ENCODE results near the gene RASSF10. TPM values are rescaled to one million over a fixed set of nuclear protein-coding genes. Genes with fewer than 3 reads are reported as not detected.

Gene RASSF10
- polyA plus RNA-seq, 1 experiment: not detected

DNA sequence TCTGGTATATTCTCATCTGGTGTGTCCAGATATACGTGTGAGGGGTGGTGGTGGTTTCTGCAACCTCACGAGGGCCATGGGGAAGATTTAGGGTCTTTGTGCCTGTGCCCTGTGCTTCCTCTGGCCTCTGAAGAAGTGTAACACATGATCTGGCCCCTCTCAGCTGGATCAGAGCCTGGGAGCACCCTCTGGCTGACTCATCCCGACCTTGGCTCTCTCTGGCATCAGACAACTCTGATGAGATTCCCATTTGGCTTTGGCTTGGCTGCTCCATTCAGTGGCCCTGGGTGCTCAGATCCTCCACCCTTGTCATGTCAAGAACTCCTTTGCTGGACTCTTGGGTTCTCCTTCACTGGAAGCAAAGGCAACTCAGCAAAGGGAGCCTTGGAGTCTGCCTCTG lies 45.2 kb downstream of the RASSF10 start:
- no peak for DNase-seq (ENCODE audit: low read depth)
- CTCF ChIA-PET: no interaction called here
- Histone ChIP-seq H3K36me3 (ENCODE audit: control insufficient read depth, insufficient read depth, low read length) (no peaks in the 10 kb centered on the region), H3K4me3 (ENCODE audit: low read depth, low read length) (no peak overlapping the region), H3K27me3 (ENCODE audit: control insufficient read depth, insufficient read depth, low read length) (peaks cover 6% of the 10 kb centered on the region; the same call in 1 of the 2 replicates)
- TF ChIP-seq, protein P1, sequence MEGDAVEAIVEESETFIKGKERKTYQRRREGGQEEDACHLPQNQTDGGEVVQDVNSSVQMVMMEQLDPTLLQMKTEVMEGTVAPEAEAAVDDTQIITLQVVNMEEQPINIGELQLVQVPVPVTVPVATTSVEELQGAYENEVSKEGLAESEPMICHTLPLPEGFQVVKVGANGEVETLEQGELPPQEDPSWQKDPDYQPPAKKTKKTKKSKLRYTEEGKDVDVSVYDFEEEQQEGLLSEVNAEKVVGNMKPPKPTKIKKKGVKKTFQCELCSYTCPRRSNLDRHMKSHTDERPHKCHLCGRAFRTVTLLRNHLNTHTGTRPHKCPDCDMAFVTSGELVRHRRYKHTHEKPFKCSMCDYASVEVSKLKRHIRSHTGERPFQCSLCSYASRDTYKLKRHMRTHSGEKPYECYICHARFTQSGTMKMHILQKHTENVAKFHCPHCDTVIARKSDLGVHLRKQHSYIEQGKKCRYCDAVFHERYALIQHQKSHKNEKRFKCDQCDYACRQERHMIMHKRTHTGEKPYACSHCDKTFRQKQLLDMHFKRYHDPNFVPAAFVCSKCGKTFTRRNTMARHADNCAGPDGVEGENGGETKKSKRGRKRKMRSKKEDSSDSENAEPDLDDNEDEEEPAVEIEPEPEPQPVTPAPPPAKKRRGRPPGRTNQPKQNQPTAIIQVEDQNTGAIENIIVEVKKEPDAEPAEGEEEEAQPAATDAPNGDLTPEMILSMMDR (IDR thresholded peaks at IDR 0.05; ENCODE audit: insufficient read depth, low read depth, low read length): no peak
- POLR2A ChIA-PET: no interaction called here

DNA sequence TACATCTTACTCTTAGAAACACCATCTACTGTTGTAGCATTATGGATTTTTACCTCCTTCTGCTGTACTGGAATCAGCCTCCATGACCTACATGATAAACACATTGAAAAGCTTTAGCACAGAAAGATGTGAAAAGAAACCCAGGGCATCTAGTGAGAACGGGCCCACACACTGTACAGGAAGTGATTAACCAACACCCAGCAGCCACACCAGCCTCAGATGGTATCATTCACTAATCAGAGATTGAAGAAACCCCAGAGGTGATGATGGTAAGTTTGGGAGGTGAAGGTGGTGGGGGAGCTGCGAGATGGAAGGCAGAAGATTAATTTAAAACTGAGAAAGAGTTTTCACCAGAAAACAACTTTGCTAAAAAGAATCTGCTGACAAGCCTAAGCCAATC lies 46.1 kb downstream of the RASSF10 start:
- peaks cover 6% of the 10 kb centered on the region; the same call in 1 of the 2 replicates for H3K27me3 ChIP-seq (ENCODE audit: control insufficient read depth, insufficient read depth, low read length)
- no peak for DNase-seq (ENCODE audit: low read depth)
- no peak overlapping the region for H3K4me3 ChIP-seq (ENCODE audit: low read depth, low read length)
- no peaks in the 10 kb centered on the region for H3K36me3 ChIP-seq (ENCODE audit: control insufficient read depth, insufficient read depth, low read length)
- CTCF ChIA-PET: no interaction called here
- POLR2A ChIA-PET: no interaction called here
- TF ChIP-seq, protein P1 (IDR thresholded peaks at IDR 0.05; ENCODE audit: insufficient read depth, low read depth, low read length): no peak

DNA sequence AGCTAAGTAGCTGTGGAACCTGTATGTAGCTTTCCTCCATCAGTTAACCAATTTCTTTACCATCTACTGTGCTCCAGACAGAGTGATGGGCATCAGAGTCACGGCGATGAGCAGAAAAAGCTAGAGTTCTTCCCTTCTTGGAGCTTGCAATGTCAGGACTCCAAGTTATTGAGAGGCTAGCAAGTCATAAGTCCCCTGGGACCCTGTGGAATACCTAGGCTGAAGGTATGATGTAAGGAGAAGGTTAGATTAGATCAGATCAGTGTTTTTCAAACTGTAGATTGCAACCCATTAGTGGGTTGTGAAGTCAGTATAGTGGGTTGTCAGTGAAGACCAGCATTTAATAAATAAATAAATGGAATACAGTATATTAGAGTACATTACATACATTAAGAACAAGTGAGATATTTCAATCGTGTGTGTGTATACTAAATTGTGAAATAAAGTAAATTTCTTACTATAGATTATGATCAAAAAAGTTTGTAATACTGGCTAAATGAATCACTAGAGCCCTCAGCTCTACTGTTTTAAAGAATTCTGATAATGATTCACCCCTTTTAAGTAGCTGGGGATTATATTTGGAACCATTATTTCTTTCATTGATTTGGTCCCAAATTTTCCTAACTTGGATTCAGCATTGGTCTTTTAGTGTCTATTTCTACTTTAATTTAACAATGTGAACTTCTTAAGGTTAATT lies 52.3 kb downstream of the RASSF10 start:
- CTCF ChIA-PET: interaction anchor here (0.8 kb wide), 1 partner anchor 91 kb away, joined by 4 read pairs; no protein-coding TSS in a partner anchor
- POLR2A ChIA-PET: no interaction called here
- Histone ChIP-seq H3K36me3 (ENCODE audit: control insufficient read depth, insufficient read depth, low read length) (no peaks in the 10 kb centered on the region), H3K27me3 (ENCODE audit: control insufficient read depth, insufficient read depth, low read length) (peaks cover 7% of the 10 kb centered on the region), H3K4me3 (ENCODE audit: low read depth, low read length) (no peak overlapping the region)
- no peak for DNase-seq (ENCODE audit: low read depth)
- TF ChIP-seq, protein P1 (IDR thresholded peaks at IDR 0.05; ENCODE audit: insufficient read depth, low read depth, low read length): no peak

Data from BJ (cell line).